ENCODE data around the gene RNF157. TPM values are rescaled to one million over a fixed set of nuclear protein-coding genes. Genes with fewer than 3 reads are reported as not detected.

RNF157 gene
- total and polyA plus RNA-seq, 10 of the 15 experiments (the other 5 are each of a cell fraction or from before 2014, with no cell fraction given), result 1.4 to 15.9 (median 9.6) TPM

DNA sequence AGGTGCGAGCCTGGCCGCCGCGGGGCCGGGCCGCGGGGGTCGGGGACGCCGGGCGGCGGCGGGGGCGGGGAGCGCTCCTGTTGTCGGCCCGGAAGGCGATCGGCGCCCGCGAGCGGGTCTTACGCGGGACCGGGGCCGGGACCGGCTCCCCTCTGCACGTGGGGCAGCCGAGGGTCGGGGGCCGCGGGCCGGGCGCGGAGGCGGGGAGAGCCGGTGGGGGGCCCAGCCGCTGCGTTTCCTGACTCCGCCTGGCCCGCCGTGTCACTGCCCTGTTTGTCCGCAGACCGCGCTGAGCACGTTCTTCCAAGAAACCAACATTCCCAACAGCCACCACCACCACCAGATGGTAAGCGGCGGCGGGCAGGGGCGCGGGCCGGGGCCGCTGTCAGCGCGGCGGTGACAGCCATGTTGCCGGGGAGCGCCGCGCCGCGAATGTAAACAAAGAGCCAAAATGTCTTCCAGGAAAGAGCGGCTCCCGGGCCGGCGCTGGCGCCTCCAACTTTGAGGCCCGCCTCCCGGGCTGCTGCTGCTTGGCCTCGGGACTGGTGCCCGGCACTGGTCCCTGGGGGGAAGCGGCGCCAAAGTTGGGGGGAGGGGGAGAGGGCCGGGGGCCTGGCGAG is 25.4 kb upstream of the RNF157 start (continued):
- TF ChIP-seq, protein P1, sequence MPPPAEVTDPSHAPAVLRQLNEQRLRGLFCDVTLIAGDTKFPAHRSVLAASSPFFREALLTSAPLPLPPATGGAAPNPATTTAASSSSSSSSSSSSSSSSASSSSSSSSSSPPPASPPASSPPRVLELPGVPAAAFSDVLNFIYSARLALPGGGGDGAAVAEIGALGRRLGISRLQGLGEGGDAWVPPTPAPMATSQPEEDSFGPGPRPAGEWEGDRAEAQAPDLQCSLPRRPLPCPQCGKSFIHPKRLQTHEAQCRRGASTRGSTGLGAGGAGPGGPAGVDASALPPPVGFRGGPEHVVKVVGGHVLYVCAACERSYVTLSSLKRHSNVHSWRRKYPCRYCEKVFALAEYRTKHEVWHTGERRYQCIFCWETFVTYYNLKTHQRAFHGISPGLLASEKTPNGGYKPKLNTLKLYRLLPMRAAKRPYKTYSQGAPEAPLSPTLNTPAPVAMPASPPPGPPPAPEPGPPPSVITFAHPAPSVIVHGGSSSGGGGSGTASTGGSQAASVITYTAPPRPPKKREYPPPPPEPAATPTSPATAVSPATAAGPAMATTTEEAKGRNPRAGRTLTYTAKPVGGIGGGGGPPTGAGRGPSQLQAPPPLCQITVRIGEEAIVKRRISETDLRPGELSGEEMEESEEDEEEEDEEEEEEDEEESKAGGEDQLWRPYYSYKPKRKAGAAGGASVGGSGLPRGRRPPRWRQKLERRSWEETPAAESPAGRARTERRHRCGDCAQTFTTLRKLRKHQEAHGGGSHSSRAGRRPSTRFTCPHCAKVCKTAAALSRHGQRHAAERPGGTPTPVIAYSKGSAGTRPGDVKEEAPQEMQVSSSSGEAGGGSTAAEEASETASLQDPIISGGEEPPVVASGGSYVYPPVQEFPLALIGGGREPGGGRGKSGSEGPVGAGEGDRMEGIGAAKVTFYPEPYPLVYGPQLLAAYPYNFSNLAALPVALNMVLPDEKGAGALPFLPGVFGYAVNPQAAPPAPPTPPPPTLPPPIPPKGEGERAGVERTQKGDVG (CRISPR knock-in tag; IDR thresholded peaks at IDR 0.05), result no peak
- TF ChIP-seq EP300 (IDR thresholded peaks at IDR 0.05; ENCODE audit: borderline replicate concordance in 1 of 2, control insufficient read depth in 1 of 2, low read depth in 2 of 2, low read length in 2 of 2) (no peak), ZBED1 (IDR thresholded peaks at IDR 0.05; ENCODE audit: borderline replicate concordance) (no peak), SIX5 (IDR thresholded peaks at IDR 0.05; ENCODE audit: low read depth, low read length, severe bottlenecking) (no peak), BCL11A (IDR thresholded peaks at IDR 0.05; ENCODE audit: low read depth, low read length) (no peak), EED (IDR thresholded peaks at IDR 0.05; ENCODE audit: low read depth) (no peak), DPF2 (IDR thresholded peaks at IDR 0.05) (peak; percentile 62), HDGF (IDR thresholded peaks at IDR 0.05) (no peak)
- TF ChIP-seq, protein P2, sequence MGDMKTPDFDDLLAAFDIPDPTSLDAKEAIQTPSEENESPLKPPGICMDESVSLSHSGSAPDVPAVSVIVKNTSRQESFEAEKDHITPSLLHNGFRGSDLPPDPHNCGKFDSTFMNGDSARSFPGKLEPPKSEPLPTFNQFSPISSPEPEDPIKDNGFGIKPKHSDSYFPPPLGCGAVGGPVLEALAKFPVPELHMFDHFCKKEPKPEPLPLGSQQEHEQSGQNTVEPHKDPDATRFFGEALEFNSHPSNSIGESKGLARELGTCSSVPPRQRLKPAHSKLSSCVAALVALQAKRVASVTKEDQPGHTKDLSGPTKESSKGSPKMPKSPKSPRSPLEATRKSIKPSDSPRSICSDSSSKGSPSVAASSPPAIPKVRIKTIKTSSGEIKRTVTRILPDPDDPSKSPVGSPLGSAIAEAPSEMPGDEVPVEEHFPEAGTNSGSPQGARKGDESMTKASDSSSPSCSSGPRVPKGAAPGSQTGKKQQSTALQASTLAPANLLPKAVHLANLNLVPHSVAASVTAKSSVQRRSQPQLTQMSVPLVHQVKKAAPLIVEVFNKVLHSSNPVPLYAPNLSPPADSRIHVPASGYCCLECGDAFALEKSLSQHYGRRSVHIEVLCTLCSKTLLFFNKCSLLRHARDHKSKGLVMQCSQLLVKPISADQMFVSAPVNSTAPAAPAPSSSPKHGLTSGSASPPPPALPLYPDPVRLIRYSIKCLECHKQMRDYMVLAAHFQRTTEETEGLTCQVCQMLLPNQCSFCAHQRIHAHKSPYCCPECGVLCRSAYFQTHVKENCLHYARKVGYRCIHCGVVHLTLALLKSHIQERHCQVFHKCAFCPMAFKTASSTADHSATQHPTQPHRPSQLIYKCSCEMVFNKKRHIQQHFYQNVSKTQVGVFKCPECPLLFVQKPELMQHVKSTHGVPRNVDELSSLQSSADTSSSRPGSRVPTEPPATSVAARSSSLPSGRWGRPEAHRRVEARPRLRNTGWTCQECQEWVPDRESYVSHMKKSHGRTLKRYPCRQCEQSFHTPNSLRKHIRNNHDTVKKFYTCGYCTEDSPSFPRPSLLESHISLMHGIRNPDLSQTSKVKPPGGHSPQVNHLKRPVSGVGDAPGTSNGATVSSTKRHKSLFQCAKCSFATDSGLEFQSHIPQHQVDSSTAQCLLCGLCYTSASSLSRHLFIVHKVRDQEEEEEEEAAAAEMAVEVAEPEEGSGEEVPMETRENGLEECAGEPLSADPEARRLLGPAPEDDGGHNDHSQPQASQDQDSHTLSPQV (IDR thresholded peaks at IDR 0.05), result no peak
- TF ChIP-seq, protein P3, sequence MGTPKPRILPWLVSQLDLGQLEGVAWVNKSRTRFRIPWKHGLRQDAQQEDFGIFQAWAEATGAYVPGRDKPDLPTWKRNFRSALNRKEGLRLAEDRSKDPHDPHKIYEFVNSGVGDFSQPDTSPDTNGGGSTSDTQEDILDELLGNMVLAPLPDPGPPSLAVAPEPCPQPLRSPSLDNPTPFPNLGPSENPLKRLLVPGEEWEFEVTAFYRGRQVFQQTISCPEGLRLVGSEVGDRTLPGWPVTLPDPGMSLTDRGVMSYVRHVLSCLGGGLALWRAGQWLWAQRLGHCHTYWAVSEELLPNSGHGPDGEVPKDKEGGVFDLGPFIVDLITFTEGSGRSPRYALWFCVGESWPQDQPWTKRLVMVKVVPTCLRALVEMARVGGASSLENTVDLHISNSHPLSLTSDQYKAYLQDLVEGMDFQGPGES (IDR thresholded peaks at IDR 0.05), result no peak
- TF ChIP-seq, protein P4, sequence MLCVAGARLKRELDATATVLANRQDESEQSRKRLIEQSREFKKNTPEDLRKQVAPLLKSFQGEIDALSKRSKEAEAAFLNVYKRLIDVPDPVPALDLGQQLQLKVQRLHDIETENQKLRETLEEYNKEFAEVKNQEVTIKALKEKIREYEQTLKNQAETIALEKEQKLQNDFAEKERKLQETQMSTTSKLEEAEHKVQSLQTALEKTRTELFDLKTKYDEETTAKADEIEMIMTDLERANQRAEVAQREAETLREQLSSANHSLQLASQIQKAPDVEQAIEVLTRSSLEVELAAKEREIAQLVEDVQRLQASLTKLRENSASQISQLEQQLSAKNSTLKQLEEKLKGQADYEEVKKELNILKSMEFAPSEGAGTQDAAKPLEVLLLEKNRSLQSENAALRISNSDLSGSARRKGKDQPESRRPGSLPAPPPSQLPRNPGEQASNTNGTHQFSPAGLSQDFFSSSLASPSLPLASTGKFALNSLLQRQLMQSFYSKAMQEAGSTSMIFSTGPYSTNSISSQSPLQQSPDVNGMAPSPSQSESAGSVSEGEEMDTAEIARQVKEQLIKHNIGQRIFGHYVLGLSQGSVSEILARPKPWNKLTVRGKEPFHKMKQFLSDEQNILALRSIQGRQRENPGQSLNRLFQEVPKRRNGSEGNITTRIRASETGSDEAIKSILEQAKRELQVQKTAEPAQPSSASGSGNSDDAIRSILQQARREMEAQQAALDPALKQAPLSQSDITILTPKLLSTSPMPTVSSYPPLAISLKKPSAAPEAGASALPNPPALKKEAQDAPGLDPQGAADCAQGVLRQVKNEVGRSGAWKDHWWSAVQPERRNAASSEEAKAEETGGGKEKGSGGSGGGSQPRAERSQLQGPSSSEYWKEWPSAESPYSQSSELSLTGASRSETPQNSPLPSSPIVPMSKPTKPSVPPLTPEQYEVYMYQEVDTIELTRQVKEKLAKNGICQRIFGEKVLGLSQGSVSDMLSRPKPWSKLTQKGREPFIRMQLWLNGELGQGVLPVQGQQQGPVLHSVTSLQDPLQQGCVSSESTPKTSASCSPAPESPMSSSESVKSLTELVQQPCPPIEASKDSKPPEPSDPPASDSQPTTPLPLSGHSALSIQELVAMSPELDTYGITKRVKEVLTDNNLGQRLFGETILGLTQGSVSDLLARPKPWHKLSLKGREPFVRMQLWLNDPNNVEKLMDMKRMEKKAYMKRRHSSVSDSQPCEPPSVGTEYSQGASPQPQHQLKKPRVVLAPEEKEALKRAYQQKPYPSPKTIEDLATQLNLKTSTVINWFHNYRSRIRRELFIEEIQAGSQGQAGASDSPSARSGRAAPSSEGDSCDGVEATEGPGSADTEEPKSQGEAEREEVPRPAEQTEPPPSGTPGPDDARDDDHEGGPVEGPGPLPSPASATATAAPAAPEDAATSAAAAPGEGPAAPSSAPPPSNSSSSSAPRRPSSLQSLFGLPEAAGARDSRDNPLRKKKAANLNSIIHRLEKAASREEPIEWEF (IDR thresholded peaks at IDR 0.05; ENCODE audit: insufficient replicate concordance, low read depth, low read length), result no peak
- TF ChIP-seq, protein P5, sequence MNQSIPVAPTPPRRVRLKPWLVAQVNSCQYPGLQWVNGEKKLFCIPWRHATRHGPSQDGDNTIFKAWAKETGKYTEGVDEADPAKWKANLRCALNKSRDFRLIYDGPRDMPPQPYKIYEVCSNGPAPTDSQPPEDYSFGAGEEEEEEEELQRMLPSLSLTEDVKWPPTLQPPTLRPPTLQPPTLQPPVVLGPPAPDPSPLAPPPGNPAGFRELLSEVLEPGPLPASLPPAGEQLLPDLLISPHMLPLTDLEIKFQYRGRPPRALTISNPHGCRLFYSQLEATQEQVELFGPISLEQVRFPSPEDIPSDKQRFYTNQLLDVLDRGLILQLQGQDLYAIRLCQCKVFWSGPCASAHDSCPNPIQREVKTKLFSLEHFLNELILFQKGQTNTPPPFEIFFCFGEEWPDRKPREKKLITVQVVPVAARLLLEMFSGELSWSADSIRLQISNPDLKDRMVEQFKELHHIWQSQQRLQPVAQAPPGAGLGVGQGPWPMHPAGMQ (IDR thresholded peaks at IDR 0.05; ENCODE audit: borderline replicate concordance), result no peak

All from GM12878 (cell line).